Body of pancreas (tissue), 4 donors: ENCODE measurements around the gene HECW1. TPM values are rescaled to one million over a fixed set of nuclear protein-coding genes. Genes with fewer than 3 reads are reported as not detected.
A peak's percentile ranks its signal among the peaks of the same experiment; 100 is the strongest.

ENCODE experiments used
- ATAC-seq: fragments of 150-250 bp; one replicate; pipeline ENCODE4 v1.9.1; 2016
- DNase-seq, 4 donors: peaks; one replicate each; pipeline ENCODE4 v3.0.0-alpha.2; 2019
- H3K27ac ChIP-seq, 4 donors: fragments of 200-600 bp; sonication (generic); 1 replicate in 3 of 4; 2 replicates in 1 of 4; pipeline versions ENCODE4 v1.5.1 to v1.6.1; 2016 to 2019; ENCODE audit warnings: mild to moderate bottlenecking in 1 of 4, mixed read lengths in 1 of 4, moderate library complexity in 1 of 4
- H3K27me3 ChIP-seq, 2 donors: fragments of 200-600 bp; sonication (generic); one replicate each; pipeline ENCODE4 v1.6.0; 2016; ENCODE audit warnings: mild to moderate bottlenecking in 1 of 2
- H3K36me3 ChIP-seq, 2 donors: fragments of 200-600 bp; sonication (generic); replicated peaks in 1 of 2; 2 replicates each; pipeline ENCODE4 v1.5.1; 2016; ENCODE audit warnings: low read depth in 2 of 2; ENCODE audit not compliant: insufficient read depth in 1 of 2
- H3K4me1 ChIP-seq: fragments of 200-600 bp; sonication (generic); one replicate; pipeline ENCODE4 v1.6.0; 2016
- H3K4me3 ChIP-seq, 2 donors: fragments of 200-600 bp; sonication (generic); 1 replicate in 1 of 2; 2 replicates in 1 of 2; pipeline ENCODE4 v1.5.1; 2016 to 2019
- H3K9me3 ChIP-seq, 3 donors: fragments of 200-600 bp; sonication (generic); 1 replicate in 2 of 3; 2 replicates in 1 of 3; pipeline ENCODE4 v1.5.1; 2016
- CTCF ChIP-seq, 7 experiments: fragments of 450-650 bp in 4 of 7; fragments of 200-600 bp in 3 of 7; sonication (generic) in 3 of 7; IDR thresholded peaks; one replicate each; pipeline ENCODE4 v1.5.1; 2016 to 2019; ENCODE audit warnings: antibody characterized with exemption in 7 of 7
- POLR2A ChIP-seq, 3 donors: fragments of 450-650 bp; IDR thresholded peaks; one replicate each; pipeline ENCODE4 v1.6.1; 2016; ENCODE audit warnings: antibody characterized with exemption in 3 of 3, mild to moderate bottlenecking in 2 of 3
- WGBS, 2 donors: methylation state at CpG; one replicate each; pipeline ENCODE4 v1.1.5; 2017; 5-methylcytosine and 5-hydroxymethylcytosine counted together
- intact Hi-C: fragments of 100-400 bp; cut with DNase I; formaldehyde crosslinking; loops from one replicate; pipeline ENCODE4 v1.15.1; 2023
- total RNA-seq, 2 donors: library from RNA; depleted of rRNA; stranded (reverse); fragments of >200 nt; gene quantifications; one replicate each; pipeline ENCODE4 v1.1.0, GENCODE V29; 2016

Gene HECW1
- total RNA-seq, 2 donors from 2014 or later = under 0.01 TPM; not detected in 1

DNA sequence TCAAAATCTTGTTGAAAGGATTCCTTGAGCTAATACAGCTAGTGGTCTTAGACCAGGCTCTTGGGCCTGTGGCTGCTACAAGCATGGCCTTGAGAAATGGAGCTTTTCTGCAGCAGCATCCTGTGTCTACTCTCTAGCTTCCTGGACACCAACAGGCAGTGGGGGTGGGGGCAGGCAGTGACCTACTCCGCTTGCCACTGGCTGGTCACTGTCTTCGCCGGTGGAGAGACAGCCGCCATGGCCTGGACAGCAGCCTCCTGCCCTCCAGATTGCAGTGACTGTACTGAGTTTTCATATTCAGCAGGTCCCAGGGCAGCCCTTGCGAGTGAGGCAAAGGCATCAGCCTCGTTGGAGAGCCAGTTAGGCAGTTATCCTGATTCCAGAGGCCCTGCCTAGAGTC lies 204.6 kb downstream of the HECW1 start:
- no peaks in the 10 kb centered on the region for H3K27me3 ChIP-seq
- H3K36me3 ChIP-seq = no peaks in the 10 kb centered on the region
- H3K27ac ChIP-seq = no peak overlapping the region
- H3K4me1 ChIP-seq = no peaks in the 10 kb centered on the region
- DNase-seq = no peak
- ATAC-seq = no peak
- 77 to 80% methylated on average over 6 of the region's 6 CpGs for WGBS, 2 donors
- TF ChIP-seq CTCF (IDR thresholded peaks at IDR 0.05) = no peak
- TF ChIP-seq POLR2A (IDR thresholded peaks at IDR 0.05) = no peak
- intact Hi-C loops = no loop called here
- H3K9me3 ChIP-seq = no peaks in the 10 kb centered on the region
- H3K4me3 ChIP-seq = no peak overlapping the region

- intact Hi-C loops = no loop called here
- DNase-seq (no peak), ATAC-seq (peak; percentile 45)
- H3K27ac ChIP-seq = no peak overlapping the region
- H3K4me3 ChIP-seq = no peak overlapping the region
- H3K9me3 ChIP-seq = no peaks in the 10 kb centered on the region
- WGBS, 2 donors = 58 to 67% methylated on average over 3 of the region's 3 CpGs
- no peaks in the 10 kb centered on the region for H3K36me3 ChIP-seq
- no peaks in the 10 kb centered on the region for H3K4me1 ChIP-seq
- no peak for TF ChIP-seq CTCF (IDR thresholded peaks at IDR 0.05)
- no peak for TF ChIP-seq POLR2A (IDR thresholded peaks at IDR 0.05)
- no peaks in the 10 kb centered on the region for H3K27me3 ChIP-seq
Measured at GRCh38 chr7:43318188-43318770, 205.8 kb downstream of the HECW1 start.

- peaks cover 12% of the 10 kb centered on the region for H3K4me1 ChIP-seq
- whole genome bisulfite sequencing, 2 donors = 76 to 81% methylated on average over 14 of the region's 14 CpGs
- no peak for DNase-seq
- H3K4me3 ChIP-seq = no peak overlapping the region
- no peaks in the 10 kb centered on the region for H3K27me3 ChIP-seq
- no peaks in the 10 kb centered on the region for H3K36me3 ChIP-seq
- TF ChIP-seq POLR2A (IDR thresholded peaks at IDR 0.05) (no peak), CTCF (IDR thresholded peaks at IDR 0.05) (no peak)
- no peaks in the 10 kb centered on the region for H3K9me3 ChIP-seq
- no peak for ATAC-seq
- intact Hi-C loops = no loop called here
- H3K27ac ChIP-seq = no peak overlapping the region
Measured at GRCh38 chr7:43325595-43325994, 213.1 kb downstream of the HECW1 start.

DNA sequence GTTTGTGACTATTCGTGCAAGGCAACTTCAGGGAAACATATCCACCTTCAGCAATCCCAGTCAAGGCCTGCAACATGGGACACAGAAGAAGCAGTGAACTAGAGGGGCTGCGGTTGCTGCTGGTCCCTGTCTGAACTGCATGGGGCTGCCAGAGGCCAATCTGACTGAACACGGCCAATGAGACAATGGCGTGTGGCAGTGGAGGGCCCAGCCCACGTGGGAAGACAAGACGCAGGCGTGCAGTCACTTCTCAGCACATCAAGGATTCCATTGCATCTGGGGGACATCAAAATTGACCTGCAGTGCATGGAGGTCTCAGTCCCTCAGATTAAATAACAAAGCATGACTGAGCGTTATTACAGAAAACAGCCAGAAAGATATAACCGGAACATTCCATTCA lies 215.9 kb downstream of the HECW1 start:
- 80 to 87% methylated on average over 8 to 9 of the region's 9 CpGs for WGBS, 2 donors
- Histone ChIP-seq H3K4me1 (peaks cover 12% of the 10 kb centered on the region), H3K4me3 (no peak overlapping the region), H3K27me3 (no peaks in the 10 kb centered on the region), H3K36me3 (no peaks in the 10 kb centered on the region), H3K9me3 (no peaks in the 10 kb centered on the region), H3K27ac (no peak overlapping the region)
- intact Hi-C loops = no loop called here
- TF ChIP-seq POLR2A (IDR thresholded peaks at IDR 0.05) (no peak), CTCF (IDR thresholded peaks at IDR 0.05) (no peak)
- ATAC-seq (no peak), DNase-seq (no peak)

DNA sequence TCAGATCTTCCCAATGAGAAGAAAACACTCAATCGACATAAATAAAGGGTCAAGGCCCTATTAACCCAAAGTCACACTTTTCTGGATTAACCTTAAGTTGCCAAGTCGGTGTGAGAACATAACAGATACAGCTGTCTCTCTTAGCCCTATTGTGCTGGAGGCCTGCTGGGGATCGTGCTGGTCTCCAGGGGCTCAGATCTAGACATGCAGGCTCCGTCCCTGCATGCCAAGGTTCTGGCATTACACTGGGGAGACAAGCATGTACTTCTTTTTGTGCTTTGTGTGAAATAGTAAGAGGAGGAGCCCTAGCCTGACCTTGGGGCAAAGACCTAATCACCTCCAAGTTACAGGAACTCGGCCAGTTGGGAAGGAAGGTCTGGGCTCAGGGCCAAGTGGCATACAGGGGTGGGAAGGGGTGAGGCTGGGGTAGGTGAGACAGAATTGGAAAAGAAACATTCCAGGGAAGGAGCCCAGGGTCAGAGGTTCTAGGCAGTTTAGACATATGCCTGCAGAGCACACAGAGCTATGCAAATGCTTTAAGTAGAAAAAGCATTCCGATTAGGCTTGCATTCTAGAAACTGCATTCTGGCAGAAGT lies 216.4 kb downstream of the HECW1 start:
- H3K36me3 ChIP-seq = no peaks in the 10 kb centered on the region
- peak overlapping the region in 1 of 4 donors; percentile 14 for H3K27ac ChIP-seq
- peaks cover 12% of the 10 kb centered on the region for H3K4me1 ChIP-seq
- no peak overlapping the region for H3K4me3 ChIP-seq
- H3K9me3 ChIP-seq = no peaks in the 10 kb centered on the region
- WGBS, 2 donors = 11 to 17% methylated on average over 6 of the region's 6 CpGs
- intact Hi-C loops = no loop called here
- H3K27me3 ChIP-seq = no peaks in the 10 kb centered on the region
- ATAC-seq (peak; percentile 27), DNase-seq (peak; percentile 28 to 68 (median 56))
- no peak for TF ChIP-seq POLR2A (IDR thresholded peaks at IDR 0.05)
- TF ChIP-seq CTCF (IDR thresholded peaks at IDR 0.05) = no peak
